Sigmoid colon (tissue), 7 donors: ENCODE data around the gene ANKS1A. TPM values are rescaled to one million over a fixed set of nuclear protein-coding genes. Genes with fewer than 3 reads are reported as not detected.
A peak's percentile ranks its signal among the peaks of the same experiment; 100 is the strongest.

Experiments
- DNase-seq: peaks from one replicate; pipeline ENCODE4 v3.0.0-alpha.2; 2019
- H3K27ac ChIP-seq, 4 donors: fragments of 200-600 bp; sonication (generic); one replicate each; pipeline ENCODE4 v1.5.1; 2016 to 2019; ENCODE audit warnings: mild to moderate bottlenecking in 1 of 4
- H3K27me3 ChIP-seq, 3 donors: fragments of 200-600 bp; sonication (generic); one replicate each; pipeline ENCODE4 v1.5.1; 2019; ENCODE audit warnings: mild to moderate bottlenecking in 1 of 3
- H3K36me3 ChIP-seq, 4 donors: fragments of 200-600 bp; sonication (generic); one replicate each; pipeline ENCODE4 v1.5.1; 2016 to 2019
- H3K4me1 ChIP-seq, 4 donors: fragments of 200-600 bp; sonication (generic); one replicate each; pipeline ENCODE4 v1.5.1; 2017 to 2019
- H3K4me3 ChIP-seq, 4 donors: fragments of 200-600 bp; sonication (generic); one replicate each; pipeline ENCODE4 v1.5.1; 2017 to 2019; ENCODE audit warnings: mild to moderate bottlenecking in 2 of 4, moderate library complexity in 1 of 4
- H3K9me3 ChIP-seq, 4 donors: fragments of 200-600 bp in 3 of 4; sonication (generic) in 3 of 4; one replicate each; pipeline versions ENCODE4 v1.5.1 to v1.6.1; 2013 to 2019
- CTCF ChIP-seq, 4 experiments: fragments of 450-650 bp in 3 of 4; fragments of 200-600 bp in 1 of 4; IDR thresholded peaks; one replicate each; pipeline ENCODE4 v1.5.1; 2016 to 2019; ENCODE audit warnings: antibody characterized with exemption in 4 of 4, mild to moderate bottlenecking in 3 of 4, moderate library complexity in 2 of 4
- EP300 ChIP-seq, 4 donors: sonication (generic); formaldehyde crosslinking; IDR thresholded peaks; one replicate each; pipeline ENCODE4 v1.6.1; 2017; ENCODE audit warnings: antibody characterized with exemption in 4 of 4
- POLR2A ChIP-seq, 2 donors: fragments of 450-650 bp; IDR thresholded peaks; one replicate each; pipeline ENCODE4 v1.6.1; 2016; ENCODE audit warnings: antibody characterized with exemption in 2 of 2, mild to moderate bottlenecking in 2 of 2, moderate library complexity in 2 of 2
- POLR2AphosphoS5 ChIP-seq, 4 donors: sonication (generic); formaldehyde crosslinking; IDR thresholded peaks; one replicate each; pipeline ENCODE4 v1.6.1; 2017; ENCODE audit warnings: antibody characterized with exemption in 4 of 4
- WGBS, 2 donors: extraction: QIAGEN DNeasy Blood & Tissue Kit; methylation state at CpG; one replicate each; pipeline ENCODE4 v1.1.7; 2013; 5-methylcytosine and 5-hydroxymethylcytosine counted together
- intact Hi-C: fragments of 100-400 bp; cut with DNase I; formaldehyde crosslinking; loops from one replicate; pipeline ENCODE4 v1.15.1; 2023
- polyA plus RNA-seq, 3 donors: library from polyadenylated mRNA; stranded (reverse); fragments of 200-250 nt; gene quantifications; one replicate each; pipeline ENCODE4 v1.2.3, GENCODE V29; 2013
- total RNA-seq, 4 donors: library from RNA; depleted of rRNA; stranded (reverse); fragments of >200 nt; gene quantifications; one replicate each; pipeline ENCODE4 v1.1.0, GENCODE V29; 2016
- donor health status: healthy with polysubstance abuse.
- donor health status: Bipolar disorder and iron deficiency.
- donor health status: healthy.

ANKS1A gene
- total and polyA plus RNA-seq, 7 donors: 9.0 to 60.1 (median 37.8) TPM

GRCh38 chr6:34924831-34925625 lies 36.0 kb downstream of the ANKS1A start:
- intact Hi-C loops: no loop called here
- no peaks in the 10 kb centered on the region for H3K27me3 ChIP-seq
- TF ChIP-seq EP300 (IDR thresholded peaks at IDR 0.05) (no peak), POLR2AphosphoS5 (IDR thresholded peaks at IDR 0.05) (no peak), CTCF (IDR thresholded peaks at IDR 0.05) (no peak), POLR2A (IDR thresholded peaks at IDR 0.05) (no peak)
- no peaks in the 10 kb centered on the region for H3K9me3 ChIP-seq
- DNase-seq: no peak
- 91 to 94% methylated on average over 9 of the region's 9 CpGs for WGBS, 2 donors
- H3K36me3 ChIP-seq: no peaks in the 10 kb centered on the region
- H3K4me3 ChIP-seq: no peak overlapping the region
- peaks cover 0 to 33% (median 18%) of the 10 kb centered on the region in 4 donors for H3K4me1 ChIP-seq
- peak overlapping the region in 1 of 4 donors; percentile 40 for H3K27ac ChIP-seq

GRCh38 chr6:34926655-34927054 lies 37.6 kb downstream of the ANKS1A start:
- no peak for DNase-seq
- Histone ChIP-seq H3K4me1 (peaks cover 0 to 31% (median 18%) of the 10 kb centered on the region in 4 donors), H3K27ac (no peak overlapping the region), H3K4me3 (no peak overlapping the region), H3K9me3 (no peaks in the 10 kb centered on the region), H3K27me3 (no peaks in the 10 kb centered on the region), H3K36me3 (no peaks in the 10 kb centered on the region)
- intact Hi-C loops: no loop called here
- TF ChIP-seq POLR2AphosphoS5 (IDR thresholded peaks at IDR 0.05): no peak
- no peak for TF ChIP-seq POLR2A (IDR thresholded peaks at IDR 0.05)
- TF ChIP-seq CTCF (IDR thresholded peaks at IDR 0.05): no peak
- no peak for TF ChIP-seq EP300 (IDR thresholded peaks at IDR 0.05)

- Histone ChIP-seq H3K36me3 (no peaks in the 10 kb centered on the region), H3K27ac (no peak overlapping the region), H3K9me3 (no peaks in the 10 kb centered on the region), H3K27me3 (no peaks in the 10 kb centered on the region), H3K4me3 (no peak overlapping the region), H3K4me1 (peaks cover 0 to 31% (median 18%) of the 10 kb centered on the region in 4 donors)
- intact Hi-C loops: no loop called here
- no peak for DNase-seq
- WGBS, 2 donors: 90 to 93% methylated on average over 3 of the region's 3 CpGs
- no peak for TF ChIP-seq CTCF (IDR thresholded peaks at IDR 0.05)
Observed at GRCh38 chr6:34928220-34928619, 39.2 kb downstream of the ANKS1A start.

GRCh38 chr6:34928695-34929094 lies 39.6 kb downstream of the ANKS1A start:
- TF ChIP-seq CTCF (IDR thresholded peaks at IDR 0.05) (no peak), POLR2A (IDR thresholded peaks at IDR 0.05) (no peak), POLR2AphosphoS5 (IDR thresholded peaks at IDR 0.05) (no peak), EP300 (IDR thresholded peaks at IDR 0.05) (no peak)
- H3K9me3 ChIP-seq: no peaks in the 10 kb centered on the region
- intact Hi-C loops: no loop called here
- no peaks in the 10 kb centered on the region for H3K27me3 ChIP-seq
- H3K4me1 ChIP-seq: peaks cover 0 to 26% (median 14%) of the 10 kb centered on the region in 4 donors
- H3K4me3 ChIP-seq: no peak overlapping the region
- WGBS, 2 donors: 95 to 98% methylated on average over 1 of the region's 1 CpG
- no peaks in the 10 kb centered on the region for H3K36me3 ChIP-seq
- no peak overlapping the region for H3K27ac ChIP-seq
- DNase-seq: no peak
